ENCODE data around the gene EPHB2.

Gene EPHB2

GRCh38 chr1:22778862-22779520 is 68.4 kb downstream of the EPHB2 start:
- Histone ChIP-seq H3K27me3 (replicated peaks; ENCODE audit: control insufficient read depth, insufficient read depth, low read length) (peaks cover 2% of the 10 kb centered on the region), H3K36me3 (ENCODE audit: control insufficient read depth, insufficient read depth, low read length) (no peaks in the 10 kb centered on the region), H3K4me3 (replicated peaks; ENCODE audit: low read depth, low read length) (no peak overlapping the region)
- TF ChIP-seq CTCF (IDR thresholded peaks at IDR 0.05; ENCODE audit: insufficient read depth, low read length, poor library complexity, severe bottlenecking) = no peak
- no peak for DNase-seq (ENCODE audit: extremely low read depth, insufficient read length)

- H3K4me3 ChIP-seq (replicated peaks; ENCODE audit: low read depth, low read length) = no peak overlapping the region
- no peaks in the 10 kb centered on the region for H3K36me3 ChIP-seq (ENCODE audit: control insufficient read depth, insufficient read depth, low read length)
- no peak for DNase-seq (ENCODE audit: extremely low read depth, insufficient read length)
- no peak for TF ChIP-seq CTCF (IDR thresholded peaks at IDR 0.05; ENCODE audit: insufficient read depth, low read length, poor library complexity, severe bottlenecking)
- H3K27me3 ChIP-seq (replicated peaks; ENCODE audit: control insufficient read depth, insufficient read depth, low read length) = peaks cover 2% of the 10 kb centered on the region
Observed at GRCh38 chr1:22780696-22781095, 70.1 kb downstream of the EPHB2 start.

- DNase-seq (ENCODE audit: extremely low read depth, insufficient read length) = no peak
- H3K27me3 ChIP-seq (replicated peaks; ENCODE audit: control insufficient read depth, insufficient read depth, low read length) = peaks cover 2% of the 10 kb centered on the region
- no peak for TF ChIP-seq CTCF (IDR thresholded peaks at IDR 0.05; ENCODE audit: insufficient read depth, low read length, poor library complexity, severe bottlenecking)
- H3K4me3 ChIP-seq (replicated peaks; ENCODE audit: low read depth, low read length) = no peak overlapping the region
- no peaks in the 10 kb centered on the region for H3K36me3 ChIP-seq (ENCODE audit: control insufficient read depth, insufficient read depth, low read length)
Observed at GRCh38 chr1:22781483-22781882, 70.8 kb downstream of the EPHB2 start.

GRCh38 chr1:22782406-22782805 is 71.8 kb downstream of the EPHB2 start:
- DNase-seq (ENCODE audit: extremely low read depth, insufficient read length) = no peak
- H3K36me3 ChIP-seq (ENCODE audit: control insufficient read depth, insufficient read depth, low read length) = no peaks in the 10 kb centered on the region
- TF ChIP-seq CTCF (IDR thresholded peaks at IDR 0.05; ENCODE audit: insufficient read depth, low read length, poor library complexity, severe bottlenecking) = no peak
- H3K27me3 ChIP-seq (replicated peaks; ENCODE audit: control insufficient read depth, insufficient read depth, low read length) = peaks cover 2% of the 10 kb centered on the region
- H3K4me3 ChIP-seq (replicated peaks; ENCODE audit: low read depth, low read length) = no peak overlapping the region

GRCh38 chr1:22784317-22784716 is 73.7 kb downstream of the EPHB2 start:
- Histone ChIP-seq H3K27me3 (replicated peaks; ENCODE audit: control insufficient read depth, insufficient read depth, low read length) (peaks cover 2% of the 10 kb centered on the region), H3K36me3 (ENCODE audit: control insufficient read depth, insufficient read depth, low read length) (no peaks in the 10 kb centered on the region), H3K4me3 (replicated peaks; ENCODE audit: low read depth, low read length) (no peak overlapping the region)
- no peak for DNase-seq (ENCODE audit: extremely low read depth, insufficient read length)
- no peak for TF ChIP-seq CTCF (IDR thresholded peaks at IDR 0.05; ENCODE audit: insufficient read depth, low read length, poor library complexity, severe bottlenecking)

- Histone ChIP-seq H3K36me3 (ENCODE audit: control insufficient read depth, insufficient read depth, low read length) (no peaks in the 10 kb centered on the region), H3K27me3 (replicated peaks; ENCODE audit: control insufficient read depth, insufficient read depth, low read length) (peaks cover 2% of the 10 kb centered on the region), H3K4me3 (replicated peaks; ENCODE audit: low read depth, low read length) (no peak overlapping the region)
- no peak for DNase-seq (ENCODE audit: extremely low read depth, insufficient read length)
- no peak for TF ChIP-seq CTCF (IDR thresholded peaks at IDR 0.05; ENCODE audit: insufficient read depth, low read length, poor library complexity, severe bottlenecking)
Observed at GRCh38 chr1:22784737-22785136, 74.1 kb downstream of the EPHB2 start.

Measured in GM06990 (cell line).